ENCODE results near the gene TEX47.

DNA sequence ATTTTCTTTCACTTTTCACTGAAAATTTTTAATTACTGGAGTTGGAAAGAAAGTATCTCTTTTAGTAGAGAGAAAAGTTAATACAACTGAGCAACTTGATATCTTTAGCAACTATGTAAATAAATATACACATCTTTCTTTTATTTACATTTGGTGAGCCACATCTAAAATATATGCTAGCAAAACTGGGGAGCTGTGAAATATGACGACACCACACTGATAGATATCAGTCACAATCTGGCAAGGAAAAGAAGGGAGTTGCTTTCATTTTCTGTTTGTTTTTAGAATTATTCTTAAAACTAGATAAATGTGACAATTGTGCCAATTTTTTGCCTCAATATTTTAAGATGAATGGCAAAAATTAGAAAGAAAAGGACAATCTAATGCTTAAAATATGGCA is 38.7 kb downstream of the TEX47 start:
- TF ChIP-seq, protein P1, sequence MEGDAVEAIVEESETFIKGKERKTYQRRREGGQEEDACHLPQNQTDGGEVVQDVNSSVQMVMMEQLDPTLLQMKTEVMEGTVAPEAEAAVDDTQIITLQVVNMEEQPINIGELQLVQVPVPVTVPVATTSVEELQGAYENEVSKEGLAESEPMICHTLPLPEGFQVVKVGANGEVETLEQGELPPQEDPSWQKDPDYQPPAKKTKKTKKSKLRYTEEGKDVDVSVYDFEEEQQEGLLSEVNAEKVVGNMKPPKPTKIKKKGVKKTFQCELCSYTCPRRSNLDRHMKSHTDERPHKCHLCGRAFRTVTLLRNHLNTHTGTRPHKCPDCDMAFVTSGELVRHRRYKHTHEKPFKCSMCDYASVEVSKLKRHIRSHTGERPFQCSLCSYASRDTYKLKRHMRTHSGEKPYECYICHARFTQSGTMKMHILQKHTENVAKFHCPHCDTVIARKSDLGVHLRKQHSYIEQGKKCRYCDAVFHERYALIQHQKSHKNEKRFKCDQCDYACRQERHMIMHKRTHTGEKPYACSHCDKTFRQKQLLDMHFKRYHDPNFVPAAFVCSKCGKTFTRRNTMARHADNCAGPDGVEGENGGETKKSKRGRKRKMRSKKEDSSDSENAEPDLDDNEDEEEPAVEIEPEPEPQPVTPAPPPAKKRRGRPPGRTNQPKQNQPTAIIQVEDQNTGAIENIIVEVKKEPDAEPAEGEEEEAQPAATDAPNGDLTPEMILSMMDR (IDR thresholded peaks at IDR 0.05) = no peak
- no peak for TF ChIP-seq POLR2AphosphoS5 (IDR thresholded peaks at IDR 0.05)

Data from breast epithelium (tissue), 3 donors.